Measurements from ENCODE around the gene RASGRP2.

The RASGRP2 gene

DNA sequence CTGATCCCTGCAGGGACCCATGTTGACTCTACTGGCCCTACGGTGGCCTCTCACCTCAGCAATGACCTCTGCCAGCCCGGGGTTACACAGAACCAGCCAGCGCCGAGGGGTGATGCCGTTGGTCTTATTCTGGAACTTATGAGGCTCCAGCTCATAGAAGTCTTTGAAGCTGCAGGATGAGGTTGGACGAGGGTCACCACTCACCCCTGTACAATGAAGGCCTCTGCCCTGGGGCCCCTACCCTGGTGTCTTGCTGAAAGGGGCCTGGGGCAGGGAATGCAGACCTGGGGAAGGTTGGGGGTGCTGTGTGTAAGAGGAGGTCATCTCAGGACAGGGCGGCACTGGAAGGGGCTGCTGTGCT is 9.1 kb upstream of the RASGRP2 start (continued):
- TF ChIP-seq ZNF565 (CRISPR knock-in tag; conservative IDR thresholded peaks at IDR 0.05; ENCODE audit: low read depth) (no peak), ZNF8 (CRISPR knock-in tag; IDR thresholded peaks at IDR 0.05) (no peak)
- TF ChIP-seq, protein P1, sequence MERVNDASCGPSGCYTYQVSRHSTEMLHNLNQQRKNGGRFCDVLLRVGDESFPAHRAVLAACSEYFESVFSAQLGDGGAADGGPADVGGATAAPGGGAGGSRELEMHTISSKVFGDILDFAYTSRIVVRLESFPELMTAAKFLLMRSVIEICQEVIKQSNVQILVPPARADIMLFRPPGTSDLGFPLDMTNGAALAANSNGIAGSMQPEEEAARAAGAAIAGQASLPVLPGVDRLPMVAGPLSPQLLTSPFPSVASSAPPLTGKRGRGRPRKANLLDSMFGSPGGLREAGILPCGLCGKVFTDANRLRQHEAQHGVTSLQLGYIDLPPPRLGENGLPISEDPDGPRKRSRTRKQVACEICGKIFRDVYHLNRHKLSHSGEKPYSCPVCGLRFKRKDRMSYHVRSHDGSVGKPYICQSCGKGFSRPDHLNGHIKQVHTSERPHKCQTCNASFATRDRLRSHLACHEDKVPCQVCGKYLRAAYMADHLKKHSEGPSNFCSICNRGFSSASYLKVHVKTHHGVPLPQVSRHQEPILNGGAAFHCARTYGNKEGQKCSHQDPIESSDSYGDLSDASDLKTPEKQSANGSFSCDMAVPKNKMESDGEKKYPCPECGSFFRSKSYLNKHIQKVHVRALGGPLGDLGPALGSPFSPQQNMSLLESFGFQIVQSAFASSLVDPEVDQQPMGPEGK (CRISPR knock-in tag; IDR thresholded peaks at IDR 0.05; ENCODE audit: borderline replicate concordance): no peak

DNA sequence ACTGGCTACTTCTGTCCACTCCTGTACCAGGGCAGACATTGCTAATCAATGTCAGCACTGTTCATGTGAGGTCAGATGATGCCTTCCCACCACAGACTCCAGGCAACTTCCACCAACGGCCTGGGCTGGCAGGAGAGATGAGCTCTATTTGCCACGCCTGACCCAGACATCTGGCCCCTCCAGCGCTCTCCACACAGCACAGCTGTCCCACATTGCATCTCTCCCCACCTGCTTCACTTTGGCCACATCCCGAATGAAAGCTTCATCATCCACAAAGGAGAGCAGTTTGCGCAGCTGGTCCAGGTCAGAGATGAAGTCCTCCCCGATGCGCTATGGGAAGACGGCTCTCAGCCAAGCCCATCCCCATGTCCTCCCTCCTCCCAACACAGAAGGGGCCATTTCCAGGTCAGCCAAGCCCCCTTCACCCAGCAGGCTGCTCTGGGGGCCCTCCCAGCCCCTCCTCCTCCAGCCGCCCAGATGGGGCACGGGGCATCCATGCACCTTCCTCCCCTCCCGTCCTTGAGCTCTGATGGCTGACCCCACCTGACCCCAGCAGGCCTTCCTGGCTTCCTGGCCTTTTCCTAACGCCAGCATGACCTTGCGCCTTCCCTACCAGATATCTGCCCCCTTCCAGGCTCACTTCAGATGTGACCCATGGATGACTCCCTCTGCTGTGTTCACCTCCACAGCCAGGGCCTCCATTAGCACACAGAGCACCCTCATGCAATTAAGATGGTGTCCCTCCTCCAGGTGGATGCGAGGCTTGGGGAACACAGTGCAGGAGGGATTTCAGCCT is 8.4 kb upstream of the RASGRP2 start:
- TF ChIP-seq OSR1 (CRISPR knock-in tag; IDR thresholded peaks at IDR 0.05) (no peak), ESRRG (CRISPR knock-in tag; IDR thresholded peaks at IDR 0.05) (no peak), ZFP30 (CRISPR knock-in tag; IDR thresholded peaks at IDR 0.05) (no peak), GLIS3 (CRISPR knock-in tag; IDR thresholded peaks at IDR 0.05) (no peak), ZNF8 (CRISPR knock-in tag; IDR thresholded peaks at IDR 0.05) (no peak), BACH2 (CRISPR knock-in tag; IDR thresholded peaks at IDR 0.05; ENCODE audit: borderline replicate concordance) (no peak), ZNF70 (CRISPR knock-in tag; IDR thresholded peaks at IDR 0.05) (no peak), RARB (CRISPR knock-in tag; IDR thresholded peaks at IDR 0.05) (no peak), PPARA (CRISPR knock-in tag; IDR thresholded peaks at IDR 0.05; ENCODE audit: borderline replicate concordance) (no peak), ARNTL (CRISPR knock-in tag; IDR thresholded peaks at IDR 0.05; ENCODE audit: borderline replicate concordance, low read depth) (no peak), ZNF565 (CRISPR knock-in tag; conservative IDR thresholded peaks at IDR 0.05; ENCODE audit: low read depth) (no peak), ZC3H10 (CRISPR knock-in tag; IDR thresholded peaks at IDR 0.05) (no peak), ZFP3 (CRISPR knock-in tag; IDR thresholded peaks at IDR 0.05) (no peak)
- TF ChIP-seq, protein P2, sequence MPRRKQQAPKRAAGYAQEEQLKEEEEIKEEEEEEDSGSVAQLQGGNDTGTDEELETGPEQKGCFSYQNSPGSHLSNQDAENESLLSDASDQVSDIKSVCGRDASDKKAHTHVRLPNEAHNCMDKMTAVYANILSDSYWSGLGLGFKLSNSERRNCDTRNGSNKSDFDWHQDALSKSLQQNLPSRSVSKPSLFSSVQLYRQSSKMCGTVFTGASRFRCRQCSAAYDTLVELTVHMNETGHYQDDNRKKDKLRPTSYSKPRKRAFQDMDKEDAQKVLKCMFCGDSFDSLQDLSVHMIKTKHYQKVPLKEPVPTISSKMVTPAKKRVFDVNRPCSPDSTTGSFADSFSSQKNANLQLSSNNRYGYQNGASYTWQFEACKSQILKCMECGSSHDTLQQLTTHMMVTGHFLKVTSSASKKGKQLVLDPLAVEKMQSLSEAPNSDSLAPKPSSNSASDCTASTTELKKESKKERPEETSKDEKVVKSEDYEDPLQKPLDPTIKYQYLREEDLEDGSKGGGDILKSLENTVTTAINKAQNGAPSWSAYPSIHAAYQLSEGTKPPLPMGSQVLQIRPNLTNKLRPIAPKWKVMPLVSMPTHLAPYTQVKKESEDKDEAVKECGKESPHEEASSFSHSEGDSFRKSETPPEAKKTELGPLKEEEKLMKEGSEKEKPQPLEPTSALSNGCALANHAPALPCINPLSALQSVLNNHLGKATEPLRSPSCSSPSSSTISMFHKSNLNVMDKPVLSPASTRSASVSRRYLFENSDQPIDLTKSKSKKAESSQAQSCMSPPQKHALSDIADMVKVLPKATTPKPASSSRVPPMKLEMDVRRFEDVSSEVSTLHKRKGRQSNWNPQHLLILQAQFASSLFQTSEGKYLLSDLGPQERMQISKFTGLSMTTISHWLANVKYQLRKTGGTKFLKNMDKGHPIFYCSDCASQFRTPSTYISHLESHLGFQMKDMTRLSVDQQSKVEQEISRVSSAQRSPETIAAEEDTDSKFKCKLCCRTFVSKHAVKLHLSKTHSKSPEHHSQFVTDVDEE (CRISPR knock-in tag; IDR thresholded peaks at IDR 0.05): no peak
- TF ChIP-seq, protein P3, sequence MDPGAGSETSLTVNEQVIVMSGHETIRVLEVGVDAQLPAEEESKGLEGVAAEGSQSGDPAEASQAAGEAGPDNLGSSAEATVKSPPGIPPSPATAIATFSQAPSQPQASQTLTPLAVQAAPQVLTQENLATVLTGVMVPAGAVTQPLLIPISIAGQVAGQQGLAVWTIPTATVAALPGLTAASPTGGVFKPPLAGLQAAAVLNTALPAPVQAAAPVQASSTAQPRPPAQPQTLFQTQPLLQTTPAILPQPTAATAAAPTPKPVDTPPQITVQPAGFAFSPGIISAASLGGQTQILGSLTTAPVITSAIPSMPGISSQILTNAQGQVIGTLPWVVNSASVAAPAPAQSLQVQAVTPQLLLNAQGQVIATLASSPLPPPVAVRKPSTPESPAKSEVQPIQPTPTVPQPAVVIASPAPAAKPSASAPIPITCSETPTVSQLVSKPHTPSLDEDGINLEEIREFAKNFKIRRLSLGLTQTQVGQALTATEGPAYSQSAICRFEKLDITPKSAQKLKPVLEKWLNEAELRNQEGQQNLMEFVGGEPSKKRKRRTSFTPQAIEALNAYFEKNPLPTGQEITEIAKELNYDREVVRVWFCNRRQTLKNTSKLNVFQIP (CRISPR knock-in tag; IDR thresholded peaks at IDR 0.05; ENCODE audit: borderline replicate concordance, low read depth): no peak
- TF ChIP-seq, protein P4, sequence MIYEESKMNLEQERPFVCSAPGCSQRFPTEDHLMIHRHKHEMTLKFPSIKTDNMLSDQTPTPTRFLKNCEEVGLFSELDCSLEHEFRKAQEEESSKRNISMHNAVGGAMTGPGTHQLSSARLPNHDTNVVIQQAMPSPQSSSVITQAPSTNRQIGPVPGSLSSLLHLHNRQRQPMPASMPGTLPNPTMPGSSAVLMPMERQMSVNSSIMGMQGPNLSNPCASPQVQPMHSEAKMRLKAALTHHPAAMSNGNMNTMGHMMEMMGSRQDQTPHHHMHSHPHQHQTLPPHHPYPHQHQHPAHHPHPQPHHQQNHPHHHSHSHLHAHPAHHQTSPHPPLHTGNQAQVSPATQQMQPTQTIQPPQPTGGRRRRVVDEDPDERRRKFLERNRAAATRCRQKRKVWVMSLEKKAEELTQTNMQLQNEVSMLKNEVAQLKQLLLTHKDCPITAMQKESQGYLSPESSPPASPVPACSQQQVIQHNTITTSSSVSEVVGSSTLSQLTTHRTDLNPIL (CRISPR knock-in tag; IDR thresholded peaks at IDR 0.05; ENCODE audit: low read depth): no peak
- ATAC-seq: no peak

DNA sequence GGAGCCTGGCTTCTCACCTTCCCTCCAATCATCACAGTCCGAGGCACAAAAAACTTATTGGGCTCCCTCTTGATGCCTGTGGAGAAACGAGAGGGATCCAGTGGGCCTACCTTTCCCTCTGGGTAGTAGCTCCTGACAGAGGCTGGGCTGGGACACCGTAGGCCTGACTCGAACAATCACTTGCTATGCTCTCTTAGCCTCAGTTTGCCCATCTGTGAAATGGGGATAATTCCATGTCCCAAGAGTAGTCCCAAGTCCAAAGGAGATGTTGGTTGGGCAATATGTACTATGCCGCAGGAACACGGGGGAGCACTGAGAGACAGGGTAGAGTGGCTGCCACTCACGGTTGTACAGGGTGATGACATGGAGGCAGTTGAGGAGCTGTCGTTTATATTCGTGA is 7.6 kb upstream of the RASGRP2 start:
- TF ChIP-seq, protein P3 (CRISPR knock-in tag; IDR thresholded peaks at IDR 0.05; ENCODE audit: borderline replicate concordance, low read depth): no peak
- no peak for TF ChIP-seq ZNF565 (CRISPR knock-in tag; conservative IDR thresholded peaks at IDR 0.05; ENCODE audit: low read depth)
- no peak for ATAC-seq

DNA sequence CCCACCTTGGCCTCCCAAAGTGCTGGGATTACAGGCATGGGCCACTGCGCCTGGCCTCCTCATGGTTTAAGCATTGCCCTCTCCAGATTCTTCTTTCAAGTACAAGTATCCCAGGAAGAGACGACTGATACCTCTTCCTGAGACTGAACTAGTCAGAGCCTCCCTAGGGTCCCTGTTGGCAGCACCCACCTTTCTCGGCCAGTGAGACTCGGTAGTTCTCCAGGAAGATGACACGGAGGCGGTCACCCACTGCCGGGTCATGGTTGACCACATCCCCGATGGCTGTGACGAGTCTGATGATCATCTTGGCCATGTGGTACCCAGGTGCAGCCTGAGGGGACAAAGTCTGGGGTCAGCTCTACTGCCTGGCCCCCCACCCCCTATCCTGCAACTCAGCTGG is 7.2 kb upstream of the RASGRP2 start:
- ATAC-seq: no peak
- TF ChIP-seq TOX (CRISPR knock-in tag; IDR thresholded peaks at IDR 0.05; ENCODE audit: borderline replicate concordance) (no peak), OSR1 (CRISPR knock-in tag; IDR thresholded peaks at IDR 0.05) (no peak), RARB (CRISPR knock-in tag; IDR thresholded peaks at IDR 0.05) (no peak), BACH2 (CRISPR knock-in tag; IDR thresholded peaks at IDR 0.05; ENCODE audit: borderline replicate concordance) (no peak), ARNTL (CRISPR knock-in tag; IDR thresholded peaks at IDR 0.05; ENCODE audit: borderline replicate concordance, low read depth) (no peak), ESRRG (CRISPR knock-in tag; IDR thresholded peaks at IDR 0.05) (no peak), GLIS3 (CRISPR knock-in tag; IDR thresholded peaks at IDR 0.05) (no peak), ZFP30 (CRISPR knock-in tag; IDR thresholded peaks at IDR 0.05) (no peak), ISL1 (CRISPR knock-in tag; IDR thresholded peaks at IDR 0.05) (no peak), TCF4 (CRISPR knock-in tag; IDR thresholded peaks at IDR 0.05; ENCODE audit: borderline replicate concordance) (no peak), ZFP3 (CRISPR knock-in tag; IDR thresholded peaks at IDR 0.05) (no peak)
- TF ChIP-seq, protein P3 (CRISPR knock-in tag; IDR thresholded peaks at IDR 0.05; ENCODE audit: borderline replicate concordance, low read depth): no peak
- TF ChIP-seq, protein P1 (CRISPR knock-in tag; IDR thresholded peaks at IDR 0.05; ENCODE audit: borderline replicate concordance): no peak

Measured in SK-N-SH treated with all-trans-retinoic acid at 6 μM for 48 hours (cell line).